ENCODE data around the gene SIK2.

The SIK2 gene

GRCh38 chr11:111734101-111734953, 132.1 kb downstream of the SIK2 start:
- DNase-seq, result no peak

GRCh38 chr11:111734954-111735261, 132.7 kb downstream of the SIK2 start:
- no peak for DNase-seq

- DNase-seq, result no peak
Measured at GRCh38 chr11:111735262-111736116, 133.2 kb downstream of the SIK2 start.

DNA sequence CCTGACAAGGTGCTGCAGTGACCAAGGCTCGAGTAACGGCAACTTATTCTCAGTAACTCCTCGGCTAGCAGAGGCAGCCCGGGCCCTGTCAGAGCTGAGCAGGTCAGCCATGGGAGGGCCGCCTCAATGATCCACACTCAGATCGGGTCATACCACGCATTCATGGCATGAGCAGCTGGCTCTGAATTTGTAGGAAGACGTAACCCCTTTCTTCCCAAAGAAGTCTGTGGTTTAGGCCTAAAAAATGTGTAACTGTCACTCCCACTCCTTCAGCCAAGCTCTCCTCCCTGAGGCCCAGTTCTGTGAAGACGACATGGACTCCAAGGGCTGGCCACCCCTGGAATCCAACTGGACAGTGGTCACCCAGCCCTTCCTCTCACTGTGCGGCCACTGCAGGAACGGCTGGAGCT, 133.9 kb downstream of the SIK2 start:
- DNase-seq, result no peak

DNA sequence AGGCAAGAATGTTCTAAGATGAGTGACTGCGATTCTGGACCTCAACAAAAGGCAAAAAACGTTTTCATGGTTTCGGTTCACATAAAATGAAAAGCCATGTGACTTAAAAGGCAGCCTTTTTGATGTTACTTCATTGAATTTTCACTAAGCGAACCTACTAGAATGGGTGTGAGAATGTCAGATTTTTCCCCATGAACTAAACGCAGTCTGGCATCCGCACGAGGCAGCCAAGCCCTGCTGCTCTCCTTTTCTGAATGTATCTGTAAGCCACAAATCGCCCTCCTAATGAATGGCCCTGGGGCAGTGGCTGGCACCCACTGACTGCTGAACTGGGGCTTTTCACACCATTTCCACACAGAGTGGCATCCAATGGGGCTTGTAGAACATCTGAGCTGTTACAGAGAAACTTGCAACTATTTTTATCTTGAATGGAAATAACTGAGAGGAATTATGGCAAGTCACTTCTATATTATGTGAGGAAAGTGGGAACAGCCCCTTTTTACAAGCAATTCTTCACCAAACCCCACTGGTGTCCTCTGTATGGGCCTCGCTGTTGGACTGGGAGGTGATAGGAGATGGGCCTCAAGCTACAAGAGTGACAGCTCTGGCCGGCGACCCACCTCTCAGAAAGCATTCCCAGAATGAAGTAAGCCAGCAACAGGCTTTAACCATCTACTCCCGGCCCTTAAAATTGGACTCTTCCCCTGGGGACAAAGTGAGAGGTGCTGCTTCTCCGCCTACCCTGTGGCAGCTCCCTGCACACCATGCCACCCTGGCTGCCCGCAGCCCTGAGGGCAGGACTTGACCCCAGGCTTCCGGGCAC, 134.6 kb downstream of the SIK2 start:
- no peak for DNase-seq

DNA sequence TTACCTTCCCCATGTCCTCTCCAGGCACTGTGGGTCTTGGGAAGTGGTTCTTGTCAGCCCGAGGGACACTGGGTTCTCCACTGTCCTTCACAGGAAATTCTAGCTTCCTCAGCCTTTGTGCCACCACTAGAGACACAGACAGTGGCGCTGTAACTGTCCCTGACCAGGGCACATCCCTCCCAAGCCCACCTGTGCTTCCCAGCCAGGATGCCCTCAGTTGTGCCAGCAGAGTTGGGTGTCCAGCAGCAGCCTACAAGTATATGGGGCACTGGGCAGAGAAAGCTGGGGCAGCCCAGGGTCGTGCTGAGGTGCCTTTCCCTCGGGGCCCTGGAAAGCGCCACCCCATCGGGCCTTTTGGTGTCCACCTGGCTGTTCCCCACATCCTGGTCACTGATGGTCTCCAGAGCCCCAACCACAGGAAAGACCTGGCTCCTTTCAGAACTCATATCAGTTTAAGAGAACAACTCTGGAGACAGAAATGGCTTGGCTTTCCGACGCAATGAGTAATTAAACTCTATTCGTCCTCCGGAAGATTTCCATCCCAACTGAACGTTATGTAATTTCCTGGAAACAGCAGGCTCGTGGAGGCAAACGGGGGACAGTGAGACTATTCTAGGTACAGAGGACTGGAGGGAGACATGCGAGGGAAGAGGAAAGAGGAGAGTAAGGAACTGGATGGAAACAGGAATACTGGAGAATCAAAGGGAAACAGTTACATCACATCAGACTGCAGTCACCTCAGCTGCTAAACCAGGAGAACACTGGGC, 135.4 kb downstream of the SIK2 start:
- DNase-seq, result no peak

- no peak for DNase-seq
Measured at GRCh38 chr11:111739299-111739698, 137.1 kb downstream of the SIK2 start.

GRCh38 chr11:111741751-111742150, 139.5 kb downstream of the SIK2 start:
- no peak for DNase-seq

- DNase-seq, result no peak
Measured at GRCh38 chr11:111743700-111744099, 141.5 kb downstream of the SIK2 start.

- DNase-seq, result no peak
Measured at GRCh38 chr11:111745719-111746504, 143.7 kb downstream of the SIK2 start.

GRCh38 chr11:111748035-111748804, 146.0 kb downstream of the SIK2 start:
- DNase-seq, result no peak

DNA sequence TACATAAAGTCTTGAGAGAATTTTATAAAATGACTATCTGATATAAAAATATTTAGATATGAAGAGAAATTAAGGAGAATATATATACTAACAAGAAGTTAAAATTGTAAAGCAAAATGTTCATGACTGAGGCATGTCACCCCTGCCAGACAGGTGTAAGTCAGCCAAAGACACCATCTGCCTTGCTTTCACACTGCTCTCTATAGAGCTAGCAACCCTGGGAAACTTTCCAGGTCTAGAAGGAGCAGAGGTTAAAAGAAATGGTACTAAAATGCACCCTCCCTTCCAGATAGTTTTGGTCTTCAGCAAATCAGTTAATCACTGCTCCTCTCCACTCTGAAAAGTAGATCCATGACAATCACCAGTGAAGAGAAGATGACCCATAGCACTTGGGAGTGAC, 147.4 kb downstream of the SIK2 start:
- DNase-seq, result no peak

- no peak for DNase-seq
Measured at GRCh38 chr11:111756097-111756496, 153.8 kb downstream of the SIK2 start.

DNA sequence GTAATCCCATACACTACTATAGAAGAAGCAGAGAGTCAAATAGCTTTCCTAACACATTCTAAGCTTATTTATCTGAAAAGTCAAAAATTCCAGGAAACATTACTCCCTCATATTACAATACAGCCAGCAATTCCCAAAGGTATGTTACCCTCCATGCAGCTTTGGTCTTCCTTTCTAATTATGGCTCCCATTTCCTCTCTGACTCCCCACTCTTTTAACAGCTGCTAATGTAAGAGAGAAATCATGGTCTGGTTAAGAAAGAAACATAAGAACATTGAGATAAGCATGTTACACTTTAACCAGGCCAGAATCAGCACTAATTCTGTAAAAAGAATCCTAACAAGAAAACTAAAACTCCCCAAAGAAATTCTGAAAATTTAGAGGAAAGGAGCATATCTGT, 157.1 kb downstream of the SIK2 start:
- DNase-seq, result no peak

- DNase-seq, result no peak
Measured at GRCh38 chr11:111759778-111760407, 157.6 kb downstream of the SIK2 start.

- DNase-seq, result no peak
Measured at GRCh38 chr11:111761036-111761435, 158.8 kb downstream of the SIK2 start.

- no peak for DNase-seq
Measured at GRCh38 chr11:111762526-111762925, 160.3 kb downstream of the SIK2 start.

- no peak for DNase-seq
Measured at GRCh38 chr11:111762981-111763643, 160.9 kb downstream of the SIK2 start.

- DNase-seq, result no peak
Measured at GRCh38 chr11:111764621-111765020, 162.4 kb downstream of the SIK2 start.

Data from stimulated activated CD4-positive, alpha-beta T cell treated with anti-CD3 and anti-CD28 coated beads, Interleukin-1b, Interleukin-23, amount 100 ng/mL, for 48 hours (primary cell).